Neural crest cell (in vitro differentiated cells): ENCODE results near the gene MED16. TPM values are rescaled to one million over a fixed set of nuclear protein-coding genes. Genes with fewer than 3 reads are reported as not detected.

Source experiments
- DNase-seq: peaks from one replicate; pipeline ENCODE4 v3.0.0; 2021; ENCODE audit warnings: low read depth, mixed read lengths, low spot score
- H3K27ac Mint-ChIP-seq: one replicate; pipeline ENCODE4 v1.8.0; 2021; ENCODE audit warnings: mild to moderate bottlenecking, mixed read lengths; ENCODE audit not compliant: unreplicated experiment
- H3K27me3 Mint-ChIP-seq: 2 replicates; pipeline ENCODE4 v1.8.0; 2021; ENCODE audit warnings: low read depth, mild to moderate bottlenecking, mixed read lengths
- H3K36me3 Mint-ChIP-seq: 2 replicates; pipeline ENCODE4 v1.8.0; 2021; ENCODE audit warnings: low read depth, mild to moderate bottlenecking, mixed read lengths
- H3K4me1 Mint-ChIP-seq: 2 replicates; pipeline ENCODE4 v1.8.0; 2021; ENCODE audit warnings: mixed read lengths
- H3K4me3 Mint-ChIP-seq: one replicate; pipeline ENCODE4 v1.8.0; 2021; ENCODE audit warnings: mild to moderate bottlenecking, mixed read lengths
- H3K9me3 Mint-ChIP-seq: 2 replicates; pipeline ENCODE4 v1.8.0; 2021; ENCODE audit warnings: mixed read lengths
- CTCF ChIP-seq: fragments of 200-600 bp; sonication (generic); conservative IDR thresholded peaks from 2 replicates; pipeline ENCODE4 v1.5.0; 2021; ENCODE audit warnings: antibody characterized with exemption, mild to moderate bottlenecking
- total RNA-seq: library from RNA; stranded (reverse); gene quantifications from 2 replicates; pipeline ENCODE4 v1.2.1, GENCODE V29; 2021

The MED16 gene
- total RNA-seq, 1 donor from 2014 or later: 77.7 TPM

- H3K27ac Mint-ChIP-seq: no peak overlapping the region
- no peaks in the 10 kb centered on the region for H3K9me3 Mint-ChIP-seq
- peaks cover 11% of the 10 kb centered on the region for H3K4me1 Mint-ChIP-seq
- peaks cover 36% of the 10 kb centered on the region for H3K27me3 Mint-ChIP-seq
- DNase-seq: no peak
- no peak overlapping the region for H3K4me3 Mint-ChIP-seq
- H3K36me3 Mint-ChIP-seq: peaks cover 6% of the 10 kb centered on the region
- TF ChIP-seq CTCF: no peak
Measured at GRCh38 chr19:866769-867300, 26.2 kb downstream of the MED16 start.

- Mint-ChIP-seq H3K36me3 (peaks cover 4% of the 10 kb centered on the region), H3K27me3 (peaks cover 59% of the 10 kb centered on the region), H3K27ac (no peak overlapping the region), H3K4me3 (peak overlapping the region; percentile 23), H3K9me3 (no peaks in the 10 kb centered on the region), H3K4me1 (peaks cover 11% of the 10 kb centered on the region)
- TF ChIP-seq CTCF: no peak
- DNase-seq: no peak
Measured at GRCh38 chr19:863315-863620, 29.7 kb downstream of the MED16 start.

DNA sequence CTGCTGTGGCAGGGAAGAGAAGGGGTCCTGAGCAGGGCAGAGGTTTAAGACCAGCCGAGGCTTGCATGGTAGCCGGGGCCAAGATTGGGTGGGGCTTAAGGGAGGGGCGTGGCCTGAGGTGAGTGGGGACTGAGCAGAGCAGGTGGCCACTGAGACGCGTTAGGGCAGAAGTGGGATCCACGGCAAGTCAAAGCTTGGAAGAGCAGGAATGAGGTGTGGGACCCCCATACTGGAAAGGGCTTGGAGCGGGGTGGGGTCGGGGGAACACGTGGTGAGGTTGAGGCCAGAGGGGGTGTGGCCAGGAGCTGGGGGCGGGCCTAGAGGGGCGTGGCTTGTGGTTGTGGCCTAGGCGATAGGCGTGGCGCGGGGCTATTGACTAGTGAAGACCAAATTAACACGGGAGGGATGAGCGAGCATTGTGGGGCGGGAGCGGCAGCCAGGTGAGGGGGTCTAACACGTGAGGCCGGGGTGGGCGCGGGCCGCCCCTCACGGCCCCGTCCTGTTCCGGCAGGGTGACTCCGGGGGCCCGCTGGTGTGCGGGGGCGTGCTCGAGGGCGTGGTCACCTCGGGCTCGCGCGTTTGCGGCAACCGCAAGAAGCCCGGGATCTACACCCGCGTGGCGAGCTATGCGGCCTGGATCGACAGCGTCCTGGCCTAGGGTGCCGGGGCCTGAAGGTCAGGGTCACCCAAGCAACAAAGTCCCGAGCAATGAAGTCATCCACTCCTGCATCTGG is 30.2 kb downstream of the MED16 start:
- peak overlapping the region; percentile 57 for H3K4me3 Mint-ChIP-seq
- TF ChIP-seq CTCF: no peak

DNA sequence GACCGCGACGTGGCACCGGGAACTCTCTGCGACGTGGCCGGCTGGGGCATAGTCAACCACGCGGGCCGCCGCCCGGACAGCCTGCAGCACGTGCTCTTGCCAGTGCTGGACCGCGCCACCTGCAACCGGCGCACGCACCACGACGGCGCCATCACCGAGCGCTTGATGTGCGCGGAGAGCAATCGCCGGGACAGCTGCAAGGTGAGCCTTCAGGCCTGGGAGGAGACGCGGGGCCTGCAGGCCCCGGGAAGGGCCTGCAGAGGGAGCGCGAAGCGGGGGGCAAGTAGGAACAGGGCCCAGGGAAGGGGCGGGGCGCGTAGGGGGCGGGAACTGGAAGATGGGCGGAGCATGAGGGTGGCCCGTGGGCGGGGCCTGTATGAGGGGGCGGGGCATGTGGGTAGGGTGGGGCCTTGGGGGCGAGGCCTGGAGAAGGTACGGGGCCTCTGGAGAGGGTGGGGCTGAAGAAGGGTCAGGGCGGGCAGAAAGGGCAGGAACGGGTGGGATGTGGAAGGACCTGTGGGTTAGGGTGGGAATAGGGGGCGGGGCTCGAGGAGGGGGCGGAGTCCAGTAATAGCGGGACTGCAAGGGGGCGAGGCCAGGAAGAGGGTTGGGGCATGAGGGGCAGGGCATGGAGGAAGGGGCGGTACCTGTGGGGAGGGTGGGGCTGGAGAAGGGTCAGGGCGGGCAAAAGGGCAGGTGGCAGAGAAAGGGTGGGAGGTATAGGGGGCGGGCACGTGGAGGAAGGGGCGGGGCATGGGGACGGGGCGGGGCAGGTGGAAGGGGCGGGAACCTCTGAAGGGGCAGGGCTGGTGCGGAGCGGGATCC is 31.0 kb downstream of the MED16 start:
- peaks cover 7% of the 10 kb centered on the region for H3K4me1 Mint-ChIP-seq
- DNase-seq: peak; percentile 44
- H3K27me3 Mint-ChIP-seq: peaks cover 65% of the 10 kb centered on the region
- no peak overlapping the region for H3K27ac Mint-ChIP-seq
- peak; percentile 21 for TF ChIP-seq CTCF
- H3K36me3 Mint-ChIP-seq: no peaks in the 10 kb centered on the region
- no peak overlapping the region for H3K4me3 Mint-ChIP-seq
- no peaks in the 10 kb centered on the region for H3K9me3 Mint-ChIP-seq

More for the DNA sequence above, 30.2 kb downstream of the MED16 start:
- peaks cover 4% of the 10 kb centered on the region for H3K36me3 Mint-ChIP-seq
- DNase-seq: peak; percentile 60
- no peak overlapping the region for H3K27ac Mint-ChIP-seq
- H3K27me3 Mint-ChIP-seq: peaks cover 64% of the 10 kb centered on the region
- H3K4me1 Mint-ChIP-seq: peaks cover 11% of the 10 kb centered on the region
- H3K9me3 Mint-ChIP-seq: no peaks in the 10 kb centered on the region

GRCh38 chr19:861141-861755 is 31.7 kb downstream of the MED16 start:
- H3K4me1 Mint-ChIP-seq: peaks cover 7% of the 10 kb centered on the region
- H3K27ac Mint-ChIP-seq: no peak overlapping the region
- H3K36me3 Mint-ChIP-seq: no peaks in the 10 kb centered on the region
- no peak for DNase-seq
- peaks cover 67% of the 10 kb centered on the region for H3K27me3 Mint-ChIP-seq
- no peaks in the 10 kb centered on the region for H3K9me3 Mint-ChIP-seq
- no peak overlapping the region for H3K4me3 Mint-ChIP-seq
- TF ChIP-seq CTCF: no peak
